HG03139 (cell line): ENCODE measurements around the gene SRM.
A peak's percentile ranks its signal among the peaks of the same experiment; 100 is the strongest.
"Not testable (repeated sequence)": the region's sequence is repeated elsewhere in the genome, so short reads cannot be mapped to it uniquely, and the experiment has no call there.

Source experiments
- ATAC-seq: cut with Tn5 transposase; IDR thresholded peaks from one replicate; pipeline ENCODE4 v1.9.1; 2021; ENCODE audit not compliant: unreplicated experiment

SRM gene

DNA sequence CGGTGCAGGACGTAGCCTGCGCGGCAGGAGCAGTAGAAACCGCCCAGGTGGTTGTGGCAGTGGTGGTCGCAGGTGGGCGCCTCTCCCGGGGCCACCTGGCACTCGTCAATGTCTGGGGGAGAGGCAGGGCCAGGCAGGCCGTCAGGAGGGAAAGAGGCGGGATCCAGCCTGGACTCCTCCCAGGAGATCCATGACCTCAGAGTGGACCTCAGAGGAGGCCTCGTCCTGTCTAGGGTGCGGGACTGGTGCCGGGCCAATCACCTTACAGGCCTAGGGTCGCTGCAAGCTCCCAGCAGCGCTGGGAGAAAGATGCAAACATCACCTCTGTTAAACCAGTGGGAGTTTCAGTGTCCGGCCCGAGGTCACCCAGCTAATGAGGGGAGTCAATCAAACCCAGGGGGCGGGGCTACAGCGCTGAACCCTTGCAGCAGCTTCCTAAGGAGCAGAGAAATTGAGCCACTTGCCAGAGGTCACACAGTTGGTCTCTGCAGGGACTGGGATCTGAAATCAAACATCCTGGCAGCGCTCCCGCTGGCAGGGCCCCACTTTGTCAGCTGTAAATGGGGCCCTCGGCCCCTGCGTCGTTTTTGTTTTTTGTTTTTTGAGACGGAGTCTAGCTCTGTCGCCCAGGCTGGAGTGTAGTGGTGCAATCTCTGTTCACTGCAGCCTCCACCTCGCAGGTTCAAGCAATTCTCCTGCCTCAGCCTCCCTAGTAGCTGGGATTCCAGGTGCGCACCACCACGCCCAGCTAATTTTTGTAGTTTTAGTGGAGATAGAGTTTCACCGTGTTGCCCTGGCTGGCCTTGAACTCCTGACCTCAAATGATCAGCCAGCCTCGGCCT lies 14.2 kb downstream of the SRM start:
- ATAC-seq, result no peak

DNA sequence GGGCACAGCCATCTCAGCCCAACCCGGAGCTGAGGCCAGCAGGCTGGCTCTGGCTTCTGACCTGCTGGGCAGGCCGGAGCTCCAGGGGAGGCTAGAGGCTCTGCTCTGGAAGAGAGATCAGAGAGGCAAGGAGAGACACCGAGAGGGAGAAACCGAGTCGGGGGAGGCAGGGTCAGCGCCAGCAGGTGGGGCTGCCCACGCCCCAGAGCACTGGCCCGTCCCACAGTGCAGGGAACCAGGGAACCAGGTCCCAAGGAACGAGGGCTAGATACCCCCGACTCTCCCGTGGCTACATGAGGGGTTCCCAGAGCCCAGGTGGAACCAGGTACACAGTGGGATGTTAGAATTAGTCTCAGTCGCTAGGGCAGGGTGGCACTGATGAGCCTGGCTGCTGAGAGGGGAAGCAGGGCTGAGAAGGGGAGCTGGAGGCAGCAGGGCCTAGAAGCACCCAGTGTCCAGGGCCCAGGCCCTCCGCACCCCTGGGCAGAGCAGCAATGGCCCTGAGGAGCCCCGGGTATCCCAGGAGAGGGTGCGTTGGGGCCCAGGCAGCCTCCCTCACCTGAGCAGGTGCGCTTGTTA lies 14.9 kb downstream of the SRM start:
- ATAC-seq, result no peak

DNA sequence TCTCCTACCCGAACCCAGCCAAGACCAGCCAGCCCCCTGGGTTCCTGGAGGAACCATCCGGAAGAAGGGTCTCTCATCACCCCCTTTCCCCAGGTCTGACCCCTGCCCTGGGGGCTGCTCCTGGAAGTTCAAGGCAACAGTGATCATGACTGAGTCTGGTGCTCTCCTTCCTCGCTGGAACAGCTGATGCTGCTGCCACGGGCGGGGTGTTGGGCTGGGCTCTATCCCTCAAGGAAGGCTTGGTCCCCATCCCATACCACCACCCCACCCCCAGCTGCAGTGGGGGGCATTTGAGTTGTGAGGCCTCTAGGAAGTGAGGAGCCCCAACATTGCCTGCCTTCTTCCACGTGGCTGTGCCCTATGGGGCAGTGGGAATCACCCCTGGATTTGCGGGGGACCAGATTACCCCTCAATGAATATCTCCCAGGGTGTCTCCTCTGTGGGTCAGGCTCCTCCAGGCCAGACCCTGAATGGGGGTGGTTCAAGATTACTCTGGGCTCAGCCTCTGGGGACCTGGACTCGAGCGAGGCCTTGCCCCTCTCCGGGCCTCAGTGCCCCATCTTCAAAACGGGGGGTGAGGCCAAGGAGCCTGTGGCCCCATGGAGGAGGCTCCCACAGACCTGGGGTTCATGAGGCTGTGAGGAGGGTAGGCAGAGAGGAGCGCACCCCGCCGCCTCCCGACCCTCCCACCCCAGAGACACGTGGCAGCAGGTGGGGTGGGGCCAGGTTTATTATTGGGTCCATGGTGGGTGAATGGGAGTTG lies 15.6 kb downstream of the SRM start:
- ATAC-seq, result no peak

DNA sequence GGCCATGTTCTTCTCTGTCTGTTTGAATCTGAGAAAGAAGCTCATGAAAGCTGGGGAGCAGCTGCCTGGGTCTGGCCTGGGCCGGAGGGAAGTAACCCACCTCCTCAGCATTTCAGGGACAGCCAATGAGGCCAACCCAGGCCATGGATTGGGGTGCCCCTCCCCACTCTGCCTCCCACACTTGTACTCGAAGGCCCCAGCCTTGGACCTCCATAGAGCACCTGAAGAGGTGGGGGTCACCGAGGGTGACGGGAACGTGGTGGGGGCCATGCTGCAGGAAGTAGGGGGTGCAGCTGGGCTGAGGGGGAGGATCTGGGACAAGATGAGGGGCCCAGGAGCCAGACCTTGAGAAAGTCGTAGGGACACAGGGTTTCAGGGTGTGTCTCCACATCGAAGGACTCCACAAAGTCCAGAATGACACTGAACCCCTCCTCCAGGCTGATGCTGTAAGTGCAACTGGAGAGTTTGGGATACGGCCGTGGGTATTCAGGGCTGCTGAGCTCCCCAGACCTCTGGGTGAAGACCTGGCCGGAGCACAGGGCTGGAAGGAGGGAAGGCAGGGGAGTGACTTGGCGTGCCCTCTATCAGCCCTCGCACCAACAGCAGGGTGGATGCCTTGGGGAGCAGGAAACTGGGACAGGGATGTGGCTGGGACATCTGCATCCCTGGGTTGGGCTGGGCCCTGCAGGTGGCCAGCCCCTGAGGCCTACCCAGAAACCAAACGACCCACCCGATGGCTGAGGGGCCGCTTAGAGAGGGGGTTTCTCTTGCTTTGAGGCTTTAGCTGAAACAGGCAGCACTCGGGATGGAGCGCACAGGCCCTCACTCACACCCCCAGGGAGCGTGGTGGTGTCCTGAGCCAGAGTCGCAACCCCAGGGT lies 16.6 kb downstream of the SRM start:
- no peak for ATAC-seq

DNA sequence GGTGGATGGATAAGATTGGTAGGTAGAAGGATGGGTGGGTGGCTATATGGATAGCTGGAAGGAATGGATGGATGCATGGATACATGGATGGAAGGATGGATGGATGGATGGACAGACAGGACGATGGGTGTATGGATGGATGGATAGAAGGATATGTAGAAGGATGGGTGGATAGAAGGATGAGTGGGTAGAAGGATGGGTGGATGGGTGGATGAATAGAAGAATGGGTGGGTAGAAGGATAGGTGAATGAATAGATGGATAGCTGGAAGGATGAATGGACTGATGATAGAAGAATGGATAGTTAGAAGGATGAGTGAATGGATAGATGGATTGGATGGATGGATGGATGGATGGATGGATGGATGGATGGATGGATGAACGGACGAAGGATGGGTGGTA lies 17.8 kb downstream of the SRM start:
- no peak for ATAC-seq

DNA sequence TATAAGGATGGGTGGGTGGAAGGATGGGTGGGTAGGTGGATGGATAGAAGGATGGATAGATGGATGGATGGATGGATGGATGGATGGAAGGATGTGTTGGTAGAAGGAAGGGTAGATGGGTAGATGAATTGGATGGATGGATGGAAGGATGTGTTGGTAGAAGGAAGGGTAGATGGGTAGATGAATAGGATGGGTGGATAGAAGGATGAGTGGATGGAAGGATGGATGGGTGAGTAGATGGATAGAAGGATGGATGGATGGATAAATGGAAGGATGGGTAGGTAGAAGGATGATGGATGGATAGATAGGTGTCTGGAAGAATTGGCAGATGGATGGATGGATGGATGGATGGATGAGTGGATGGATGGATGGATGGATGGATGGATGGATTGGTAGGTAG lies 18.8 kb downstream of the SRM start:
- no peak for ATAC-seq

DNA sequence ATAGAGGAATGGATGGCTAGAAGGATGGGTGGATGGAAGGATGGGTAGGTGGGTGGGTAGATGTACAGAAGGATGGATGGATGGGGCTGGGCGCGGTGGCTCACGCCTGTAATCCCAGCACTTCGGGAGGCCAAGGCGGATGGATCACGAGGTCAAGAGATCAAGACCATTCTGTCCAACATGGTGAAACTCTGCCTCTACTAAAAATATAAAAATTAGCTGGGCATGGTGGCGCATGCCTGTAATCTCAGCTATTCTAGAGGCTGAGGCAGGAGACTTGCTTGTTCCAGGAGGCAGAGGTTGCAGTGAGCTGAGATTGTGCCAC lies 19.8 kb downstream of the SRM start:
- ATAC-seq, result not testable (repeated sequence)

DNA sequence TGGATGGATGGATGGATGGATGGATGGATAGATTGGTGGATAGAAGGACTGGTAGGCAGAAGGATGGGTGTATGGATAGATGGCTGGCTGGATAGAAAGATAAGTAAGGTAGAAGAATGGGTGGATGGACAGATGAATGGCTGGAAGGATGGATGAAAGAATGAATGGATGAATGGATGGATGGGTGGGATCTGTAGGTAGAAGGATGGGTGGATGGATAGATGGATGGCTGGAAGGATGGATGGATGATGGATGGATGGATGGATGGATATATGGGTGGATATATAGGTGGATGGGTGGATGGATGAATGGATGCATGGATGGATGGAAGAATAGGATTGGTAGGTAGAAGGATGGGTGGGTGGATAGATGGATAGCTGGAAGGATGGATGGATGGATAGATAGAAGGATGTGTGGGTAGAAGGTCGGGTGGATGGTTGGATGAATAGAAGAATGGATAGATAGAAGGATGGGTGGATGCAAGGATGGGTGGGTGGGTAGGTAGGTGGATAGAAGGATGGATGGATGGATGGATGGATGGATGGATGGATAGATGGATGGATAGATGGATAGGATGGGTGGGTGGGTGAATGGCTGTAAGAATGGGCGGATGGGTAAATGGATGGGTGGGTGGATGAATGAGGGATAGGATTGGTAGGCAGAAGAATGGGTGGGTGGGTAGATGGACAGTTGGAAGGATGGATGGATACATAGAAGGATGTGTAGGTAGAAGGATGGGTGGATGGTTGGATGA lies 20.3 kb downstream of the SRM start:
- no peak for ATAC-seq

DNA sequence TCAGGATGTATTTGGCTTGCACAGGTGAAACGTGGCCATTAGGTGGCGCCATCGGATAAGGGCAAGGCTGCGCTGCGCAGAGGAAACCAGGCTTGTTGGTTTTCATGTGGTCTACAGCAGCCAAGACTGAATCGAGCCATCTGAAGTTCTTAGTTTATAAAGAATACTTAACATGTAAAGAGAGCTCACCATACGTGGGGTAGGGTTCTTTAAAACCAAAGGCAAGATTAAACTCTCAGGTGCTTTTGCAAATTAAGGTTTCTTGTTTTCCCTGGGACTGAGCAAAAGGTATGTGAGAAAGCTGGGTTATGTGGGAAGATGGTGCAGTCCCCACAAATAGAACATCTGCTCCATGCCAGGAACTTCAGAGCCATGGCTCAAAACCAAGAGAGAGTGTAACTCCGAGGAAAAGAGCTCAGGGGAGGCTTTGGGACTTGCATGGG lies 22.1 kb downstream of the SRM start:
- peak; percentile 56 for ATAC-seq

DNA sequence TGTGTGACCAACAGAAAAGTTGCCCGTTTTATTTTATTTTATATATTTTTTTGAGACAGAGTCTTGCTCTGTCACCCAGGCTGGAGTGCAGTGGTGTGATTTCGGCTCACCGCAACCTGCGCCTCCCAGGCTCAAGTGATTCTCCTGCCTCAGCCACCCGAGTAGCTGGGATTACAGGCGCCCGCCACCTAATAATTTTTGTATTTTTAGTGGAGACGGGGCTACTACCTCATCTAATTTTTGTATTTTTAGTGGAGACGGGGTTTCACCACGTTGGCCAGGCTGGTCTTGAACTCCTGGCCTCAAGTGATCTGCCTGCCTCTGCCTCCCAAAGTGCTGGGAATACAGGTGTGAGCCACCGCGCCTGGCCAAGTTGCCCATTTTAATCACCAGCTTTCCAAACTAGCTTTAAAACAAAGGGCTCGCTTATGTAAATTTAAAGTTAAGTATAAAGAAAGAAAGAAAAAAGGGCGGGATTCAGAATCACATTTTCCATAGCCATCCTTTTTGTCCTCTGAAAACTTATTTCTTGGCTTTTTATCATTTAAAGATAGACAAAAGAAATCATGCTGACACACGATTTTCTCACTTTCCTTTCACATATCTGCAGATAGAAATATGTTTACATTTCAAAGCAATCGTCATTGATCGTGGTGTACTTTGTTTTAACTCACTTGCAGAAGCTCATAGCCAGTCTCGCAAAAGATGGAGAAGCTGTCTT lies 22.6 kb downstream of the SRM start:
- ATAC-seq, result not testable (repeated sequence)

DNA sequence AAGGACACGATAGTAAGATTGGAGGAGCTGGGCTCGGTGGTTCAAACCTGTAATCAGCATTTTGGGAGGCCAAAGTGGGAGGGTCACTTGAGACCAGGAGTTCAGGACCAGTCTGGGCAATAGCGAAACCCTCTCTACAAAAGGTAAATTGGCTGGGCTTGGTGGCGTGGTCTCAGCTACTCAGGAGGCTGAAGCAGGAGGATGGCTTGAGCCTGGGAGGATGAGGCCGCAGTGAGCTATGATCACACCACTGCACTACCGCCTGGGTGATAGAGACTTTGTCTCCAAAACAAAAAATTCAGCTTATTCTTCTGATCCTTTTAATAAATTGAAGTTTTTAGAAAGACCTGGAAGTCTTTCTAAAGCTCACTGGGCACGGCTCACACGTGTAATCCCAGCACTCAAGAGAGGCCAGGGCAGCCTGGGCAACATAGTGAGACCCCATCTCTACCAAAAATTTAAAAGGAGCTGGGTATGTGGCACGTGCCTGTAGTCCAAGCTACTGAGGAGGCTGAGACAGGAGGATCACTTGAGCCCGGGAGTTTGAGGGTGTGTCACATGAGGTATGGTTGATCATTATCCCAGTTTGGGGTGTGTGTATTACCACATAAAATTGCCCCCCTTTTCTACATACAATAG lies 28.1 kb downstream of the SRM start:
- ATAC-seq, result no peak

DNA sequence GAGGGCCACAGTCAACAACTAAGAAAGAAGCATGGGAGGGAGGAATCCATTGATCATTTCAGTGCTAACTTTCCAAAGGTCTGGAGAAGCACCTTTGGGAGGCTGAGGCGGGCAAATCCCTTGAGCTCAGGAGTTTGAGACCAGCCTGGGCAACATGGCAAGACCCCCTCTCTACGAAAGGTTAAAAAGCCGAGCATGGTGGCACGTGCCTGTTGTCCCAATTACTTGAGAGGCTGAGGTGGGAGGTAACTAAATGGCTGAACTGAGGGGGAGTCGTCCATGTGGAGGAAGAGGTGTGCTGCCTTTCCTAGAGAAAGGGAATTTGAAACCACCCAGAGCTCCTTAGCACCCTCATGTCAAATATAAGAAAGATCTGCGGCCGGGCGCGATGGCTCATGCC lies 29.0 kb downstream of the SRM start:
- no peak for ATAC-seq

DNA sequence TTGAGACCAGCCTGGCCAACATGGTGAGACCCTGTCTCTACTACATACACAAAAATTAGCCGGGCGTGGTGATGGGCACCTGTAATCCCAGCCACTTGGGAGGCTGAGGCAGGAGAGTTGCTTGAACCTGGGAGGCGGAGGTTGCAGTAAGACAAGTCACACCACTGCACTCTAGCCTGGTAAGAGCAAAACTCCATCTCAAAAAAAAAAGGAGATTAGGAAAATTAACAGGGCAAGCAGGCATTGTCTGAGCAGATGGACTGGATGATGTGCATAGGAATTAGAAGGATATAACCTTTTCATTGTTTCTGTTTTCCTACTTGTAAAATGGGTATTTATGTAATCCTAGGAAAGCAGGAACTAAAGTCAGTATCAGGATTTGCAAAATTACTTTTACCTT lies 31.8 kb downstream of the SRM start:
- no peak for ATAC-seq

DNA sequence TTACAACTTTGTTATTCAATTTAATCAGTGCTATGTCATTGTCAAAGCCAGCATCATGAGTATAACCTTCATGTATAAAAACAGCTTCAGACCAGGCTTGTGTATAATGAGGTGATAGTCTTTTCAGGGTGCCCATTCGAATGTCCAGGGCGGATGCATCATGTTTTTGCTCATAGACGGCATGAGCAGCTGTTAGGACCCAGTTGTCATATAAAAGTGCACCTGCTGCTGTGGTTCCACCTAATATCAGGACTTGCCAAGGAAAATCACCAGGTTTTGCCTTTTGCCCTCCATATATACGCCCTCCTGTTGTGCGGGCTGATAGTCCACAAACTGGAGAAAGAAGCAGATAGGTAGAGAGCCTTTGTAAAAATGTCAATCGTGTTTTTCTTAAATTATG lies 32.5 kb downstream of the SRM start:
- ATAC-seq, result no peak

DNA sequence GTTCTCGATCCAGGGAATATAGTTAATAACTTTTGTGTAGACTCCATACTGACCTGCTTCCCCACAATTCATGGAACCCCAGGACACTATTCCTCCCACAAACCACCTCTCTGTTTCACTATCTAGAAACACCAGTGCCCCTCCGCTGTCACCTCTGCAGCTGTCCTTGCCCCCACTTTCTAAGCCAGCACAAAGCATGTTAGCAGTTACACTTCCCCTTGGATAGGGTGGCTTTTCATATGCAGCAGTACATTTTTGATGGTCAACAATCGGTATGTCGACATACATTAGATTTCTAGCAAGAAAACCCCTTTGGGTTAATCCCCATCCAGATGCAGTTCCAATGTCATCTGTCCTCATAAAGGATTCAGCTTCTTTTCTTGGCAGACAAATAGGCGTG lies 32.9 kb downstream of the SRM start:
- ATAC-seq, result no peak

DNA sequence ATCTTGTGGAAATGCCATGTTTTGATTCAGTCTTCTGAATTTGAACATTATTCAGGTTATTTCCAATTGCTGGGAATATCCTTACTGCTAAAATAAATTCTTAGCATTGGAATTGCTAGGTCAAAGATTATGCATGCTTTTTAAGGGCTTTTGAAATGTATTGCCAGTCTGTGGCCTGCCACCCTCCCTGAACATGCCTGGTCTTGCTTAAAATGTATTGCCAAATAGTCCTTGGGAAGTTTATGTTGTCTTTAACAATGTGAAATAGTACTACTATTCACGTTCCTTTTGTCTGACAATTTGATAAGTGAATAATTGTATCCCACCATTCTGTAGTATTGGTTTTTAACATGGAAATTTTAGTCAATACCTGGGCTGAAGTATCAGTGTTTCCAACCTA lies 33.8 kb downstream of the SRM start:
- ATAC-seq, result no peak

DNA sequence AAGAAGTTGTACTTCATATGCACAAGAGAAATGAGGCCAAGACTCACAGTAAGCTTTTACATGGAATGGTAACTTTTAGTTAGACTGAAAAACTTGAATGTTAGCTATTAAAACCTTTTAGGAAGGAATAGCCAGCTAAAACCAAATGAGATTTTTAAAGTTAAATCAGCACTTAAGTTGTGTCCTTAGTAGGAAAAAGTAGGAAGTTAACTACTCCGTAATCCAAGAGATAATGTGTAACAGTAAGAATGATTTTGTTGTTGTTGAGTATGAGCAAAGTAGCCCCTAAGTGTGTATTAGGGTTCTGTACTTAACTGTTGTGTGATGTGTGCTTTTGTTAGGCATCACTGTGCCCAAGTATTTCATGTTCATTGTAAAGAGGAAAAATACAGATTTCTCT lies 34.2 kb downstream of the SRM start:
- no peak for ATAC-seq

DNA sequence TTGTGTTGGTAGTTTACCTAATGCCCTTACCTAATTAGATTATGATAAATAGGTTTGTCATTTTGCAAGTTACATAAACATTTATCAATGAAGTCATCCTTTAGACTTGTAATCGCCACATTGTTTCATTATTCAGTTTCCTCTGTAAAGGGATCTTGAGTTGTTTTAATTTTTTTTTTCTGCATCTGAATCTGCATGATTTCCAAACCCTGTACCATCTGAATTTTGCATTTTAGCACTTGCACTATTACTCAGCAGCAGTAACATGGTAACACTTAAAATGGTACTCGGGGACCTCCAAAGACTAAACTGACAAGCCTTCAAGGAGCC lies 35.0 kb downstream of the SRM start:
- no peak for ATAC-seq

DNA sequence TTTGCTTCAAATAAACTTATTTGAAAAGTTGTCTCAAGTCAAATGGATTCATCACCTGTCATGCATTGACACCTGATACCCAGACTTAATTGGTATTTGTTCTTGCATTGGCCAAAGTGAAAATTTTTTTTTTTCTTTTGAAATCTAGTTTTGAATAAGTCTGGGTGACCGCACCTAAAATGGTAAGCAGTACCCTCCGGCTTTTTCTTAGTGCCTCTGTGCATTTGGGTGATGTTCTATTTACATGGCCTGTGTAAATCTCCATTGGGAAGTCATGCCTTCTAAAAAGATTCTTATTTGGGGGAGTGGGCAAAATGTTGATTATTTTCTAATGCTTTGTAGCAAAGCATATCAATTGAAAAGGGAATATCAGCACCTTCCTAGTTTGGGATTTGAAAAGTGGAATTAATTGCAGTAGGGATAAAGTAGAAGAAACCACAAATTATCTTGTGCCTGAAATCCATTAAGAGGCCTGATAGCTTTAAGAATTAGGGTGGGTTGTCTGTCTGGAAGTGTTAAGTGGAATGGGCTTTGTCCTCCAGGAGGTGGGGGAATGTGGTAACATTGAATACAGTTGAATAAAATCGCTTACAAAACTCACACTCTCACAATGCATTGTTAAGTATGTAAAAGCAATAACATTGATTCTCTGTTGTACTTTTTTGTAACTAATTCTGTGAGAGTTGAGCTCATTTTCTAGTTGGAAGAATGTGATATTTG lies 35.5 kb downstream of the SRM start:
- ATAC-seq, result no peak
